Measurements from ENCODE around the gene SYNGR3. TPM values are rescaled to one million over a fixed set of nuclear protein-coding genes. Genes with fewer than 3 reads are reported as not detected.

Gene SYNGR3
- total RNA-seq, 2 experiments from 2014 or later: 5.4 to 7.2 TPM

DNA sequence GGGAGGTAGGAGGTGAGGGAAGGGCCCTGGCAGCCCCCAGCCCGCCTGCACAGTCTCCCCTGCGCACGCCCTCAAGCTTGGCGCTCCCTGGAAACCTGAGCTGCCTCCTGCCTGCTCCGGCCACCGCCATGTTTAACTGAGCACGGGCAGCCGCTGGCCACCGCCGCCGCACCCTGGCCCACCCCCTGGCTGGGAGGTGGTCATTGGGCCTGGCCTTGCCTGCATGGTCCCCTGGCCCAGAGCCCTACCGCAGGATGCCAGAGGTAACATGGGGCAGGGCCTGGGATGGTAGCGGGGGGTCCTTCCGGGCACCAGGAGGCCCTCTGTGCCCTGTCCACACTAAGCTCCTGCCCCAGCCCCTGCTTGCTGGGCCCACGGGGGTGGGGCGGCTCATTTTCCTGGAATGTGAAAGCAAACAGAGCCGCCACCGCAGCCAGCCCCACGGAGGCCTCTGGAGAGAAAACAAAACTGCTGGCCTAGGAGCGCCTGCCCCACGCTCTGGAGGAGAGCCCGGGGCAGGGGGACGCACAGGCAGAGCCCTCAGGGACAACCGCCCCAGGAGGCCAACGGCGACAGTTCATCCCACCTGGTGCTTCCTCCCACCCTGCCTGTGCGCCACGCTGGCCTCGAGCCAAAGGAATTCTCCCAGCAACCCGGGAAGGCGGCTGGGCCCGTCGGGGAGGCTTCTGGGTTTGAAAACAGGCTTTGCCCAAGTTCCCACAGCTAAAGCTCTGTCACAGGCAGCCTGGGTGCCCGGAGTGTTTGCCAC is 45.8 kb downstream of the SYNGR3 start:
- DNase-seq (no peak), ATAC-seq (no peak)
- no peaks in the 10 kb centered on the region for H3K9me3 Mint-ChIP-seq
- H3K36me3 Mint-ChIP-seq (ENCODE audit: low read depth): no peaks in the 10 kb centered on the region
- CTCF ChIA-PET: interaction anchor here (0.8 kb wide), 1 partner anchor 13 kb away, joined by 3 read pairs; no protein-coding TSS in a partner anchor
- POLR2A ChIA-PET: no interaction called here
- H3K4me3 Mint-ChIP-seq: no peak overlapping the region
- intact Hi-C loops (cut with micrococcal nuclease): no loop called here
- no peak overlapping the region for H3K27ac Mint-ChIP-seq
- no peaks in the 10 kb centered on the region for H3K27me3 Mint-ChIP-seq
- no peaks in the 10 kb centered on the region for H3K4me1 Mint-ChIP-seq (ENCODE audit: low read depth)
- TF ChIP-seq, protein P1, sequence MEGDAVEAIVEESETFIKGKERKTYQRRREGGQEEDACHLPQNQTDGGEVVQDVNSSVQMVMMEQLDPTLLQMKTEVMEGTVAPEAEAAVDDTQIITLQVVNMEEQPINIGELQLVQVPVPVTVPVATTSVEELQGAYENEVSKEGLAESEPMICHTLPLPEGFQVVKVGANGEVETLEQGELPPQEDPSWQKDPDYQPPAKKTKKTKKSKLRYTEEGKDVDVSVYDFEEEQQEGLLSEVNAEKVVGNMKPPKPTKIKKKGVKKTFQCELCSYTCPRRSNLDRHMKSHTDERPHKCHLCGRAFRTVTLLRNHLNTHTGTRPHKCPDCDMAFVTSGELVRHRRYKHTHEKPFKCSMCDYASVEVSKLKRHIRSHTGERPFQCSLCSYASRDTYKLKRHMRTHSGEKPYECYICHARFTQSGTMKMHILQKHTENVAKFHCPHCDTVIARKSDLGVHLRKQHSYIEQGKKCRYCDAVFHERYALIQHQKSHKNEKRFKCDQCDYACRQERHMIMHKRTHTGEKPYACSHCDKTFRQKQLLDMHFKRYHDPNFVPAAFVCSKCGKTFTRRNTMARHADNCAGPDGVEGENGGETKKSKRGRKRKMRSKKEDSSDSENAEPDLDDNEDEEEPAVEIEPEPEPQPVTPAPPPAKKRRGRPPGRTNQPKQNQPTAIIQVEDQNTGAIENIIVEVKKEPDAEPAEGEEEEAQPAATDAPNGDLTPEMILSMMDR (IDR thresholded peaks at IDR 0.05): no peak

DNA sequence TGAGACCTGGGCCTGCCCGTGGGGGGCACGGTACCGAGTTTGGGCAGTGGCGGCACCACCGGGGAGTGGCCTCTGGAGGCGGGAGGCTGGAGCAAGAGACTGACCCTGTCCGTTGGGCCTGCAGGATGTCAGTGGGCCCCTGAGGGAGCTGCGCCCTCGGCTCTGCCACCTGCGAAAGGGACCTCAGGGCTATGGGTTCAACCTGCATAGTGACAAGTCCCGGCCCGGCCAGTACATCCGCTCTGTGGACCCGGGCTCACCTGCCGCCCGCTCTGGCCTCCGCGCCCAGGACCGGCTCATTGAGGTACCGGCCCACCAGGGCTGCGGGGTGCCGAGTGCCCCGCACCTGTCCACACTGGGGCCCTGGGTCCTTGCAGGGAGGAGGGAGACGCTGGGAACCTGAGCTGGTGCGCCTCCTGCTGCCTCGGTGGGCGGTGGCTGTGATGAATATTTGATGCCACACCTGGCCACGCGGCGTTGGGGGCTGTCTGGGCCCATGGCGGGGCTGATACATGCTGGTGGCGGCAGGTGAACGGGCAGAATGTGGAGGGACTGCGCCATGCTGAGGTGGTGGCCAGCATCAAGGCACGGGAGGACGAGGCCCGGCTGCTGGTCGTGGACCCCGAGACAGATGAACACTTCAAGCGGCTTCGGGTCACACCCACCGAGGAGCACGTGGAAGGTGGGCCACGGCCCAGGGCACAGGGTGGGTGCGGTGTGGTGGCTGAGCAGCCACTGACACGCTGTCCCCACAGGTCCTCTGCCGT is 46.6 kb downstream of the SYNGR3 start:
- H3K27ac Mint-ChIP-seq: no peak overlapping the region
- H3K27me3 Mint-ChIP-seq: no peaks in the 10 kb centered on the region
- ATAC-seq: no peak
- intact Hi-C loops (cut with micrococcal nuclease): no loop called here
- no peaks in the 10 kb centered on the region for H3K9me3 Mint-ChIP-seq
- no peaks in the 10 kb centered on the region for H3K36me3 Mint-ChIP-seq (ENCODE audit: low read depth)
- ChIA-PET CTCF (interaction anchor here (0.8 kb wide), 1 partner anchor 14 kb away, joined by 3 read pairs; no protein-coding TSS in a partner anchor), POLR2A (no interaction called here)
- H3K4me3 Mint-ChIP-seq: no peak overlapping the region
- TF ChIP-seq, protein P1 (IDR thresholded peaks at IDR 0.05): no peak
- DNase-seq: no peak
- no peaks in the 10 kb centered on the region for H3K4me1 Mint-ChIP-seq (ENCODE audit: low read depth)

DNA sequence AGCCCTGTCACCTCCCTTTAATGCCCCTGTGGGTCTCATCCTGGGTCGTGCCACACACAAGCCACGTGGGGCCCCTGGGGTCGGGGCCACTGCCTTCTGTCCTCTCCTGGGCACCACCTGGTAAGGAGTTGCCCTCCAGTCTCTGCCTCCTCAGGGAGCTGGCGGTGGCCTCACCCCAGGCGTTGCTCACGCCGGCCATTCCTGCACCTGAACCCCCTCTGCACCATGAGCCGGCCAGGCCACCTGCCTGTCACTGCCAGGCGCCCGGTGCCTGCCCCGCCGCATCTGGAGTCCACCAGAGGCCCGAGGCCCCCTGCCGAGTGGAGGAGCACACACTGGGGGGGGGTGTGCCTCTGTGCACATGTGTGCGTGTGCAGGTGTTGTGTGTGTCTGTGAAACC is 47.3 kb downstream of the SYNGR3 start:
- DNase-seq (no peak), ATAC-seq (no peak)
- no peak overlapping the region for H3K4me3 Mint-ChIP-seq
- ChIA-PET POLR2A (no interaction called here), CTCF (no interaction called here)
- no peak overlapping the region for H3K27ac Mint-ChIP-seq
- H3K27me3 Mint-ChIP-seq: no peaks in the 10 kb centered on the region
- H3K4me1 Mint-ChIP-seq (ENCODE audit: low read depth): no peaks in the 10 kb centered on the region
- no peaks in the 10 kb centered on the region for H3K36me3 Mint-ChIP-seq (ENCODE audit: low read depth)
- intact Hi-C loops (cut with micrococcal nuclease): no loop called here
- TF ChIP-seq, protein P1 (IDR thresholded peaks at IDR 0.05): no peak
- no peaks in the 10 kb centered on the region for H3K9me3 Mint-ChIP-seq

DNA sequence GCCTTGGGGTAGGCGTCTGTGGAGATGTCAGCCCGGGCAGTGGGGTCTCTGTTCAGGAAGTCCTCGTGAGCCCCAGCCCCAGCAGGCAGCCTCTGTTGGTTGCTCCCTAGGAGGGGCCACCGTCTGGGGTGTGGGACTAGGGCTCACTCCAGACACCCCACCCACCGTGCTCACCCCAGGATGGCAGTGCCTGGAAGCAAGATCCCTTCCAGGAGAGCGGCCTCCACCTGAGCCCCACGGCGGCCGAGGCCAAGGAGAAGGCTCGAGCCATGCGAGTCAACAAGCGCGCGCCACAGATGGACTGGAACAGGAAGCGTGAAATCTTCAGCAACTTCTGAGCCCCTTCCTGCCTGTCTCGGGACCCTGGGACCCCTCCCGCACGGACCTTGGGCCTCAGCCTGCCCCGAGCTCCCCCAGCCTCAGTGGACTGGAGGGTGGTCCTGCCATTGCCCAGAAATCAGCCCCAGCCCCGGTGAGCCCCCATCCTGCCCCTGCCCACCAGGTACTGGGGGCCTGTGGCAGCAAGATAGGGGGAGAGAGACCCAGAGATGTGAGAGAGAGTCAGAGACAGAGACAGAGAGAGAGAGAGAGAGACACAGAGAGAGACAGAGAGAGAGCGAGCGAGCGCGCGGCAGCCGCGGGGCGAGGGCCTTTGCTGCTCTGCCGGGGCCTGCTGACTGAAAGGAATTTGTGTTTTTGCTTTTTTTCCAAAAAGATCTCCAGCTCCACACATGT is 48.0 kb downstream of the SYNGR3 start:
- H3K4me1 Mint-ChIP-seq (ENCODE audit: low read depth): no peaks in the 10 kb centered on the region
- ChIA-PET CTCF (no interaction called here), POLR2A (no interaction called here)
- no peaks in the 10 kb centered on the region for H3K36me3 Mint-ChIP-seq (ENCODE audit: low read depth)
- intact Hi-C loops (cut with micrococcal nuclease): no loop called here
- TF ChIP-seq, protein P1 (IDR thresholded peaks at IDR 0.05): no peak
- DNase-seq: no peak
- no peak overlapping the region for H3K27ac Mint-ChIP-seq
- H3K9me3 Mint-ChIP-seq: no peaks in the 10 kb centered on the region
- no peaks in the 10 kb centered on the region for H3K27me3 Mint-ChIP-seq
- no peak for ATAC-seq
- no peak overlapping the region for H3K4me3 Mint-ChIP-seq

Measured in activated CD8-positive, alpha-beta T cell treated with anti-CD3 and anti-CD28 coated beads for 36 hours (primary cell).